Stimulated activated CD4-positive, alpha-beta T cell treated with anti-CD3 and anti-CD28 coated beads, Interleukin-4, amount 100 ng/mL, for 4 hours (primary cell): ENCODE results near the gene HRG.

ENCODE experiments used
- DNase-seq, 2 experiments: peaks; one replicate each; pipeline ENCODE4 v3.0.0-alpha.2; 2020

HRG gene

GRCh38 chr3:186639778-186640472, 25.9 kb upstream of the HRG start, which contains the start of gene FETUB:
Gene FETUB (plus strand): TSS chr3:186640399. CDS start chr3:186640461, 62 bp downstream.
- DNase-seq: no peak

- DNase-seq: no peak
These were observed 25.4 kb upstream of the HRG start for GRCh38 chr3:186640473-186640818.

GRCh38 chr3:186640929-186641328, 24.9 kb upstream of the HRG start:
- no peak for DNase-seq

GRCh38 chr3:186642014-186642413, 23.8 kb upstream of the HRG start:
- no peak for DNase-seq

GRCh38 chr3:186643493-186643892, 22.3 kb upstream of the HRG start:
- no peak for DNase-seq

GRCh38 chr3:186644683-186645082, 21.1 kb upstream of the HRG start:
- no peak for DNase-seq

- no peak for DNase-seq
These were observed 19.7 kb upstream of the HRG start for GRCh38 chr3:186646106-186646505.

GRCh38 chr3:186646841-186647240, 19.0 kb upstream of the HRG start:
- no peak for DNase-seq

GRCh38 chr3:186648851-186649250, 17.0 kb upstream of the HRG start:
- no peak for DNase-seq

- DNase-seq: no peak
These were observed 14.1 kb upstream of the HRG start for GRCh38 chr3:186651678-186652215.

GRCh38 chr3:186653080-186653707, 12.6 kb upstream of the HRG start:
- DNase-seq: no peak

- no peak for DNase-seq
These were observed 11.8 kb upstream of the HRG start for GRCh38 chr3:186653984-186654383.

- no peak for DNase-seq
These were observed 2.3 kb upstream of the HRG start for GRCh38 chr3:186663361-186664118.

- DNase-seq: no peak
These were observed 1.7 kb upstream of the HRG start for GRCh38 chr3:186664119-186664495.

- DNase-seq: no peak
These were observed 1.3 kb upstream of the HRG start for GRCh38 chr3:186664506-186664905.

- no peak for DNase-seq
These were observed 2.6 kb downstream of the HRG start for GRCh38 chr3:186668426-186668825.

- DNase-seq: no peak
These were observed 3.7 kb downstream of the HRG start for GRCh38 chr3:186669378-186670084.

- DNase-seq: no peak
These were observed 4.3 kb downstream of the HRG start for GRCh38 chr3:186670155-186670554.

GRCh38 chr3:186671051-186671450, 5.2 kb downstream of the HRG start:
- DNase-seq: no peak

- DNase-seq: no peak
These were observed 12.8 kb downstream of the HRG start for GRCh38 chr3:186678604-186679003.

GRCh38 chr3:186679151-186679550, 13.3 kb downstream of the HRG start:
- DNase-seq: no peak

- DNase-seq: no peak
These were observed 15.1 kb downstream of the HRG start for GRCh38 chr3:186680869-186681268.

- DNase-seq: no peak
These were observed 17.0 kb downstream of the HRG start for GRCh38 chr3:186682812-186683211.
